HUES48 (cell line): ENCODE data around the gene MSH6.
"Not testable (repeated sequence)": the region's sequence is repeated elsewhere in the genome, so short reads cannot be mapped to it uniquely, and the experiment has no call there.

ENCODE experiments used
- H3K27ac ChIP-seq: one replicate; pipeline ENCODE4 v1.7.0; 2013; ENCODE audit warnings: low read depth, low read length, inconsistent platforms
- H3K27me3 ChIP-seq: 2 replicates; pipeline ENCODE4 v1.6.1; 2013; ENCODE audit warnings: mild to moderate bottlenecking, low read length; ENCODE audit not compliant: control insufficient read depth, insufficient read depth
- H3K36me3 ChIP-seq: 2 replicates; pipeline ENCODE4 v1.6.1; 2013; ENCODE audit warnings: low read length; ENCODE audit not compliant: control insufficient read depth, insufficient read depth
- H3K4me1 ChIP-seq: 2 replicates; pipeline ENCODE4 v1.6.1; 2013; ENCODE audit warnings: mild to moderate bottlenecking, low read length; ENCODE audit not compliant: control insufficient read depth, insufficient read depth
- H3K4me3 ChIP-seq: 2 replicates; pipeline ENCODE4 v1.5.1; 2013; ENCODE audit warnings: mild to moderate bottlenecking, low read depth, low read length
- H3K9ac ChIP-seq: 2 replicates; pipeline ENCODE4 v1.6.1; 2013; ENCODE audit warnings: mild to moderate bottlenecking, low read depth, low read length, moderate library complexity
- H3K9me3 ChIP-seq: 2 replicates; pipeline ENCODE4 v1.6.1; 2013; ENCODE audit warnings: low read length; ENCODE audit not compliant: control insufficient read depth, insufficient read depth

MSH6 gene

DNA sequence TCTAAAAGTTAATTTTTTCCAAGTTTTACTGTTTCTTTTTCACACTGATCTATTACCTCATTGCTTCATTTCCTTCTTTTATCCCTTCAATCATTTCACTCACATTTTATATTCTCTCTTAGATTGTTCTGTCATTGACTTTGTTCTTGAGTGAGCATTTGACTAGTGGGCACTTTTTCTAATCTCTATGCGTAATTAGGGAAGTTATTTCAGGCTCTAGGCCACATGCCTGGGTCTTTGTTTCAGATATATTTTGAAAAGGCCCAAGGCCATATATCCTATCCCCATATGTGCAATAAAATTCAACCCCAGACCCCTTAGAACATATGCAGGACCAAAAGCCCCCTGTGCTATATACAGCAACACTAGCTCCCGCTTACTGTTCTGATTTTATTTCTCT is 61.2 kb downstream of the MSH6 start:
- Histone ChIP-seq H3K4me3 (no peak overlapping the region), H3K27me3 (no peaks in the 10 kb centered on the region), H3K27ac (no peak overlapping the region), H3K36me3 (peaks cover 6% of the 10 kb centered on the region), H3K9me3 (no peaks in the 10 kb centered on the region), H3K4me1 (no peaks in the 10 kb centered on the region), H3K9ac (no peak overlapping the region)

DNA sequence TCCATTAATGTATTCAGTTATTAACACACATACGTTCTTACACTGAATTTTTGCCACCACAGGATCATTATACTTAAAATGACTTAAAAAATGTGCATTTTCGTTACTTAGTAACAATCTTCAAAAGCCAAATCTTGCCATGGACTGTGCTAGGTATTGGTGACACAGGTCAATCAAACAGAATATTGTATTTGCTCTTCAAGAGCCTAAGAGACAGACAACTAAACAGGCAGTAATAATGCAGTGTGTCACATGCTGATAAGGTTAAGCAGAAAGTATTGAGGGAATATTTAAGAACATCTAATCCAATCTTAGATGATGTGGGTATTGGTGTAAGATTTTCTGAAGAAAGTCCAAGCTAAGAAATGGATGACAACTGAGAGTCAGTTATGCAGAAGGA is 66.4 kb downstream of the MSH6 start:
- no peaks in the 10 kb centered on the region for H3K36me3 ChIP-seq
- no peak overlapping the region for H3K4me3 ChIP-seq
- no peaks in the 10 kb centered on the region for H3K27me3 ChIP-seq
- H3K9ac ChIP-seq: no peak overlapping the region
- H3K4me1 ChIP-seq: no peaks in the 10 kb centered on the region
- H3K9me3 ChIP-seq: no peaks in the 10 kb centered on the region
- no peak overlapping the region for H3K27ac ChIP-seq

DNA sequence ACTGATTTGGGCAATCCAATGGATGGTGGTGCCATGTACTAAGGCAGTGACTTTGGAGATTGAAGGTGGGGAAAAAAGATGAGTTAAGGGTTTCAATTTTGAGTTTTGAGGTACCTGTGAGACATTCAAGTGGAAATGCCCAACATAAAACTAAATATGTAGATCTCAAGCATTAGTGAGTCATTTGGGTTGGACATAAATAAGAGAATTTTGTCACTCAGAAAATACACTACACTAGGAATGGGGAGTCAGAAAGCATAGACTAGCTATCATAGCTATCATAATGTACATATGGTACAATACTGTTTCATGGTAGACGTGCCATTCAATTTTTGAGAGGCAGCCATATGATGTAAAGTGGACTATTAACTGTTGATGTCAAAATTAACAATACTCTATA is 67.3 kb downstream of the MSH6 start:
- Histone ChIP-seq H3K9ac (no peak overlapping the region), H3K27ac (no peak overlapping the region)

DNA sequence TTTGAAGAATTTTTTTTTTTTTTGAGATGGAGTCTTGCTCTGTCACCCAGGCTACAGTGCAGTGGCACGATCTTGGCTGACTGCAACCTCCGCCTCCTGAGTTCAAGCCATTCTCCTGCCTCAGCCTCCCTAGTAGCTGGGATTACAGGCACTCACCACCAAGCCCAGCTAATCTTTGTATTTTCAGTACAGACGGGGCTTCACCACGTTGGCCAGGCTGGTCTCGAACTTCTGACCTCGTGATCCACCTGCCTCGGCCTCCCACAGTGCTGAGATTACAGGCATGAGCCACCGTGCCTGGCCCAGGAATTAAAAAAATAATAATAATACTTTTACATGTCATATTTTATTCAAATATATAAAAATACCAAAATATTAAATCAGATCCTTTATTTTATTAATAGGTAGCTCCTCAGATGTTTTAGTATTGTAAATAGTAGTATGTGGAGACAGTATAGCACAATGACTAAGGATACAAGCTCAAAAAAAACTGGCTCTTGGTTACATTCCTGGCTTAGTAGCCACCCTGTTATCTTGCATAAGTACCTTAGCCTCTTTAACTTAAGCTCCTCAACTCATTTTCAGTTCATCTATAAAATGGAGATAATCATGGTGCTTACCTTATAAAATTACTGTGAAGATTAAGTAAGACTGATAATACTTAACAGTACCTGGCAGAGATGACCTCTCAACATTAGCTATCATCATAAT is 70.3 kb downstream of the MSH6 start:
- not testable (repeated sequence) for H3K9me3 ChIP-seq, H3K4me1 ChIP-seq, H3K27me3 ChIP-seq, H3K9ac ChIP-seq, H3K27ac ChIP-seq, H3K4me3 ChIP-seq, H3K36me3 ChIP-seq

More for the DNA sequence above, 67.3 kb downstream of the MSH6 start:
- H3K4me1 ChIP-seq: no peaks in the 10 kb centered on the region
- H3K36me3 ChIP-seq: no peaks in the 10 kb centered on the region
- no peaks in the 10 kb centered on the region for H3K27me3 ChIP-seq
- H3K4me3 ChIP-seq: no peak overlapping the region
- no peaks in the 10 kb centered on the region for H3K9me3 ChIP-seq
